DND-41 (cell line): Measurements from ENCODE around the gene SKIL.
"Not testable (repeated sequence)": the region's sequence is repeated elsewhere in the genome, so short reads cannot be mapped to it uniquely, and the experiment has no call there.

ENCODE experiments used
- CTCF ChIP-seq: IDR thresholded peaks from 2 replicates; pipeline ENCODE4 v1.5.1; 2012; ENCODE audit warnings: borderline replicate concordance, low read length, moderate library complexity, mild to moderate bottlenecking; ENCODE audit not compliant: poor library complexity, severe bottlenecking; ENCODE audit errors: extremely low read depth
- EZH2 ChIP-seq: IDR thresholded peaks from 3 replicates; pipeline ENCODE4 v1.6.1; 2012; ENCODE audit warnings: borderline replicate concordance, low read depth, mild to moderate bottlenecking, moderate library complexity, low read length, inconsistent platforms; ENCODE audit not compliant: severe bottlenecking

DNA sequence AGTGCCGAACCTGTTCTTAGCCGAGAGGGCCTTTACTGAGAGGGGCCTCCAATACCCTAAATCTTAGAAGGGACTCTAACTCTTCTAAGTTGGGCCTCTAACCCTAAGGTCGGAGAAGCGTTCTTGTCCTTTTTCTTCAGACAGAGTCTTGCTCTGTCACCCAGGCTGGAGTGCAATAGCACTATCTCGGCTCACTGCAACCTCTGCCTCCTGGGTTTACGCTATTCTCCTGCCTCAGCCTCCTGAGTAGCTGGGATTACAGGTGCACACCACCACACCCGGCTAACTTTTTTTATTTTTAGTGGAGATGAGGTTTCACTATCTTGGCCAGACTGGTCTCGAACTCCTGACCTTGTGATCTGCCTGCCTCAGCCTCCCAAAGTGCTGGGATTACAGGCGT is 15.2 kb upstream of the SKIL start:
- not testable (repeated sequence) for TF ChIP-seq CTCF, EZH2
